Ovary (tissue), 9 donors: ENCODE results near the gene SLCO3A1. TPM values are rescaled to one million over a fixed set of nuclear protein-coding genes. Genes with fewer than 3 reads are reported as not detected.

Experiments used
- DNase-seq, 5 donors: peaks; one replicate each; pipeline ENCODE4 v3.0.0-alpha.2; 2019 to 2020
- H3K27ac ChIP-seq, 2 donors: fragments of 200-600 bp; one replicate each; pipeline versions ENCODE4 v1.5.1 to v1.8.0; 2019 to 2022
- H3K27me3 ChIP-seq: fragments of 200-600 bp; one replicate; pipeline ENCODE4 v1.8.0; 2022
- H3K36me3 ChIP-seq: fragments of 200-600 bp; sonication (generic); one replicate; pipeline ENCODE4 v1.5.1; 2019
- H3K4me1 ChIP-seq: one replicate; pipeline ENCODE4 v1.8.1; 2013; ENCODE audit warnings: mild to moderate bottlenecking, moderate library complexity; ENCODE audit not compliant: insufficient read depth
- H3K4me3 ChIP-seq: fragments of 200-600 bp; sonication (generic); one replicate; pipeline ENCODE4 v1.5.1; 2017
- H3K9me3 ChIP-seq, 2 donors: fragments of 200-600 bp in 1 of 2; sonication (generic) in 1 of 2; one replicate each; pipeline versions ENCODE4 v1.5.1 to v1.8.1; 2013 to 2019; ENCODE audit warnings: mild to moderate bottlenecking in 1 of 2, moderate library complexity in 1 of 2
- EP300 ChIP-seq: sonication (generic); formaldehyde crosslinking; IDR thresholded peaks from one replicate; pipeline ENCODE4 v1.6.1; 2017; ENCODE audit warnings: antibody characterized with exemption
- POLR2A ChIP-seq: fragments of 450-650 bp; IDR thresholded peaks from one replicate; pipeline ENCODE4 v1.6.1; 2017; ENCODE audit warnings: antibody characterized with exemption, mild to moderate bottlenecking, moderate library complexity
- WGBS, 3 donors: extraction: QIAGEN DNeasy Blood & Tissue Kit in 1 of 3; methylation state at CpG; one replicate each; pipeline versions ENCODE4 v1.1.5 to v1.1.7; 2013 to 2017; 5-methylcytosine and 5-hydroxymethylcytosine counted together
- intact Hi-C, 4 donors: fragments of 100-400 bp; cut with DNase I; formaldehyde crosslinking; loops; one replicate each; pipeline versions ENCODE4 v1.11.0 to v1.15.1; 2022 to 2023
- polyA plus RNA-seq, 2 donors: library from polyadenylated mRNA; stranded (reverse); fragments of 200-250 nt in 1 of 2; fragments of 350-450 nt in 1 of 2; fragmentation: Illumina TruSeq in 1 of 2; extraction: RNeasy Lipid Tissue Mini Kit (QIAGEN cat#74804) in 1 of 2; gene quantifications; one replicate each; pipeline ENCODE4 v1.2.3, GENCODE V29; 2013 to 2014
- total RNA-seq, 7 donors: library from RNA; depleted of rRNA in 2 of 7; stranded (reverse); fragments of >200 nt in 2 of 7; fragmentation: NEBNext Ultra II Directional in 3 of 7; extraction: Animal tissue kit (Norgen Biotek cat#: 25700) in 3 of 7; gene quantifications; one replicate each; pipeline versions ENCODE4 v1.1.0 to v1.2.4, GENCODE V29; 2016 to 2023
- TF ChIP-seq, protein P1 (sequence below), 3 donors: fragments of 450-650 bp in 2 of 3; fragments of 200-600 bp in 1 of 3; IDR thresholded peaks; one replicate each; pipeline versions ENCODE4 v1.5.1 to v1.8.0; 2016 to 2022; ENCODE audit warnings: antibody characterized with exemption in 3 of 3, mild to moderate bottlenecking in 1 of 3
- donor health status: DM: no; HTN: no; CAD: no; lungs with moderate emphysema.
- donor health status: DM: no; HTN: no; CAD: no.
- donor health status: Bipolar disorder and iron deficiency.
- donor health status: DM: yes; HTN: yes; CAD: no.
- donor health status: DM: no; HTN: no; CAD: no.
- donor health status: DM: yes; HTN: yes; CAD: no.

The SLCO3A1 gene
- total and polyA plus RNA-seq, 9 donors = 5.0 to 20.0 (median 12.5) TPM

DNA sequence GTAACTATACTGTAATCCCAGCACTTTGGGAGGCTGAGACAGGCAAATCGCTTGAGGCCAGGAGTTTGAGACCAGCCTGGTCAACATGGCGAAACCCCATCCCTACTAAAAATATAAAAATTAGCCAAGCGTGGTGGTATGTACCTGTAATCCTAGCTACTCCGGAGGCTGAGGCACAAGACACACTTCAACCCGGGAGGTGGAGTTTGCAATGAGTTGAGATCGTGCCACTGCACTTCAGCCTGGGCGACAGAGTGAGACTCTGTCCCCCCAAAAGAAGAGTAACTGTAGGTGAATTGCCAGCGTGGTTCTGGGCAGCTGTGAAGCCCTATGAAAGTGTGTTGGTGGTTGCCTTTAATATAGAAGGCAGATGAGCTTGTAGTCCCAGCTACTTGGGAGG, 95.9 kb downstream of the SLCO3A1 start:
- DNase-seq = no peak
- no peak for TF ChIP-seq POLR2A
- TF ChIP-seq EP300 = no peak
- TF ChIP-seq, protein P1, sequence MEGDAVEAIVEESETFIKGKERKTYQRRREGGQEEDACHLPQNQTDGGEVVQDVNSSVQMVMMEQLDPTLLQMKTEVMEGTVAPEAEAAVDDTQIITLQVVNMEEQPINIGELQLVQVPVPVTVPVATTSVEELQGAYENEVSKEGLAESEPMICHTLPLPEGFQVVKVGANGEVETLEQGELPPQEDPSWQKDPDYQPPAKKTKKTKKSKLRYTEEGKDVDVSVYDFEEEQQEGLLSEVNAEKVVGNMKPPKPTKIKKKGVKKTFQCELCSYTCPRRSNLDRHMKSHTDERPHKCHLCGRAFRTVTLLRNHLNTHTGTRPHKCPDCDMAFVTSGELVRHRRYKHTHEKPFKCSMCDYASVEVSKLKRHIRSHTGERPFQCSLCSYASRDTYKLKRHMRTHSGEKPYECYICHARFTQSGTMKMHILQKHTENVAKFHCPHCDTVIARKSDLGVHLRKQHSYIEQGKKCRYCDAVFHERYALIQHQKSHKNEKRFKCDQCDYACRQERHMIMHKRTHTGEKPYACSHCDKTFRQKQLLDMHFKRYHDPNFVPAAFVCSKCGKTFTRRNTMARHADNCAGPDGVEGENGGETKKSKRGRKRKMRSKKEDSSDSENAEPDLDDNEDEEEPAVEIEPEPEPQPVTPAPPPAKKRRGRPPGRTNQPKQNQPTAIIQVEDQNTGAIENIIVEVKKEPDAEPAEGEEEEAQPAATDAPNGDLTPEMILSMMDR (IDR thresholded peaks at IDR 0.05) = no peak
- Histone ChIP-seq H3K4me3 (no peak overlapping the region), H3K36me3 (no peaks in the 10 kb centered on the region), H3K9me3 (no peaks in the 10 kb centered on the region), H3K27ac (no peak overlapping the region), H3K4me1 (peaks cover 16% of the 10 kb centered on the region), H3K27me3 (no peaks in the 10 kb centered on the region)
- intact Hi-C loops = loop anchor here in 1 of 4 donors (10.0 kb wide), 1 partner anchor 95 kb away; the partner anchor contains the start of gene SLCO3A1
- WGBS, 3 donors = 92 to 97% (median 94%) methylated on average over 8 of the region's 8 CpGs

DNA sequence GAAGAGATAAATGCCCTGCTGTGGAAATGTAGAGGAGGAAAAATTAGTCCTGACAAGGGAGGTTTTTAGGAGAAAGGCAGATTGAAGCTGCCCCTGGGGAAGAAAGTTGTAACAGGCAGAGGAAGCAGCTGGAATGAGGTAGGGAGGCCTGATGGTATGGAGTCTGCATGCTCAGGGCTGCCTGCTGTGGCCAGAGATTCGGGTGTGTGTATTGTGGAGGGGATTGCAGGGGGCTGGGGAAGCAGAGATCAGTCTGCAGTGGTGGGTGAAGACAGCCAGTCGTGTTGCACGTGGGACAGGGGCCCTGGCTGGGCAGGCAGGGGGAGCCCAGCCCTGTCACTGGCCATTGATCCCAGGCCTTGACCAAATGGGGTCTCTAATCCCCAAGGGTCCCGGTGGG, 96.5 kb downstream of the SLCO3A1 start:
- DNase-seq = no peak
- intact Hi-C loops = no loop called here
- TF ChIP-seq, protein P1 (IDR thresholded peaks at IDR 0.05) = no peak
- TF ChIP-seq POLR2A (no peak), EP300 (no peak)
- 58 to 77% (median 74%) methylated on average over 4 of the region's 4 CpGs for WGBS, 3 donors
- H3K9me3 ChIP-seq = no peaks in the 10 kb centered on the region
- H3K27ac ChIP-seq = no peak overlapping the region
- no peaks in the 10 kb centered on the region for H3K27me3 ChIP-seq
- peaks cover 17% of the 10 kb centered on the region for H3K4me1 ChIP-seq
- no peaks in the 10 kb centered on the region for H3K36me3 ChIP-seq
- H3K4me3 ChIP-seq = no peak overlapping the region

DNA sequence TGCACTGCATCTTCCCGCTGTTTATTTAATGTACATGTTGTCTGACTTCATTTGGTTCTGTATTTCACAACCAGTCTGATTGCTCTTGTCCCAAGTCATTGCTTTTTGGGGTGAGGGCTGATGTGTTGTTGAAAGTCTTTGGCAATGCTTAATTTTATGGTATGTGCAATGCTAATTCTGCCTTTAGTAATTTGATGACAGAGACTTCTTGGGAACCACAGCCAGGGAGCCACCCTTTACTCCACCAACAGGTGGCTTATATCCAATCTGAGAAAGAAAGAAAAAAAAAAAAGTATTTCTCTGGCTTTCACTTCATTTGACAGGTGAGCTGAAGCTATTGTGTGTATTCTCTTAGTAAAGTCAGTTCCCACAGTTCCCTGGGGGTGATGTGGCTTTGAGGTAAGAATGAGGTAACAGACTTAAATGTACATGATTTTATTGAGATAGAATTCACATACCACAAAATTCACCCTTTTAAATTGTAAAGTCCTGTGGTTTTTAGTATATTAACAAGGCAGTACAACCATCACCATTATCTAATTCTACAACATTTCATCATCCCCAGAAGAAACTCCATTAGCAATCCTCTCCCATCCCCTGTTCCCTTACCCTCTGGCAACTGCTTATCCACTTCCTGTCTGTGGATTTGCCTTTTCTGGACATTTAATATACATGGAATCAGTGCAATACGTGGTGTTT, 97.3 kb downstream of the SLCO3A1 start:
- H3K36me3 ChIP-seq = no peaks in the 10 kb centered on the region
- H3K9me3 ChIP-seq = no peaks in the 10 kb centered on the region
- H3K4me1 ChIP-seq = peaks cover 20% of the 10 kb centered on the region
- no peak for DNase-seq
- H3K4me3 ChIP-seq = no peak overlapping the region
- intact Hi-C loops = no loop called here
- WGBS, 3 donors = 76 to 78% (median 77%) methylated on average over 2 of the region's 2 CpGs
- no peaks in the 10 kb centered on the region for H3K27me3 ChIP-seq
- TF ChIP-seq, protein P1 (IDR thresholded peaks at IDR 0.05) = no peak
- TF ChIP-seq POLR2A (no peak), EP300 (no peak)
- H3K27ac ChIP-seq = no peak overlapping the region

GRCh38 chr15:91952216-91952615, 98.7 kb downstream of the SLCO3A1 start:
- intact Hi-C loops = no loop called here
- no peak for DNase-seq
- Histone ChIP-seq H3K4me3 (no peak overlapping the region), H3K27me3 (no peaks in the 10 kb centered on the region), H3K36me3 (no peaks in the 10 kb centered on the region), H3K27ac (no peak overlapping the region), H3K9me3 (no peaks in the 10 kb centered on the region), H3K4me1 (peaks cover 22% of the 10 kb centered on the region)
- 90 to 98% (median 92%) methylated on average over 1 of the region's 1 CpG for WGBS, 3 donors
- no peak for TF ChIP-seq POLR2A

DNA sequence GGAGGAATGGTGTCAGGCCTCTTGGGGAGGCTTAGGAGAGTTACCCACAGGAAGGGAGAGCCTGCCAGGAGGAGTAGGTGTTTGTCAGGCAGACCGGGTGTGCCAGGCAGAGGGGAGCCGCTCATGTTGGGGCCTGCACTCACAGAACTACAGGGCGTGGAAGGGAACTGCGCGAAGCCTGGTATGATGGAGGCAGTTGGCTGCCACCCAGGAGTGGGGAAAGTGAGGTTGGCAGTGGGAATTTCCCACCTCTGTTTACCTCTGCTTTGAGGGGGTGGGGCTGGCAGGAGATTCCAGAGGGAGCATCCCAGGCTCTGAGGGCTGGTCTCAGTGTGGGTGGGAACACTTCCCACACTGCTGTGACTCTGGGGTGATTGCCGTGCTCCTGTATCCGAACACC, 99.9 kb downstream of the SLCO3A1 start:
- WGBS, 3 donors = 89 to 95% (median 90%) methylated on average over 7 of the region's 7 CpGs
- Histone ChIP-seq H3K27ac (no peak overlapping the region), H3K4me3 (no peak overlapping the region), H3K9me3 (no peaks in the 10 kb centered on the region), H3K36me3 (no peaks in the 10 kb centered on the region), H3K27me3 (no peaks in the 10 kb centered on the region), H3K4me1 (peaks cover 14% of the 10 kb centered on the region)
- TF ChIP-seq POLR2A (no peak), EP300 (no peak)
- TF ChIP-seq, protein P1 (IDR thresholded peaks at IDR 0.05) = no peak
- intact Hi-C loops = no loop called here
- no peak for DNase-seq
